ENCODE results near the gene RPS6KA3. TPM values are rescaled to one million over a fixed set of nuclear protein-coding genes. Genes with fewer than 3 reads are reported as not detected.
A peak's percentile ranks its signal among the peaks of the same experiment; 100 is the strongest.

RPS6KA3 gene
- total RNA-seq, 1 donor from 2014 or later, result 50.9 TPM

- Mint-ChIP-seq H3K27me3 (ENCODE audit: unreplicated experiment) (peaks cover 3% of the 10 kb centered on the region), H3K4me1 (ENCODE audit: unreplicated experiment) (peaks cover 4% of the 10 kb centered on the region), H3K36me3 (ENCODE audit: low read depth, unreplicated experiment) (no peaks in the 10 kb centered on the region), H3K4me3 (ENCODE audit: unreplicated experiment) (no peak overlapping the region), H3K27ac (ENCODE audit: unreplicated experiment) (no peak overlapping the region), H3K9me3 (ENCODE audit: unreplicated experiment) (no peaks in the 10 kb centered on the region)
- peak; percentile 3 for DNase-seq (ENCODE audit: low spot score)
- no peak for TF ChIP-seq CTCF (IDR thresholded peaks at IDR 0.05; ENCODE audit: unreplicated experiment)
Measured at GRCh38 chrX:20143561-20143960, 123.1 kb downstream of the RPS6KA3 start.

GRCh38 chrX:20143111-20143510, 123.6 kb downstream of the RPS6KA3 start:
- Mint-ChIP-seq H3K27me3 (ENCODE audit: unreplicated experiment) (peaks cover 3% of the 10 kb centered on the region), H3K9me3 (ENCODE audit: unreplicated experiment) (no peaks in the 10 kb centered on the region), H3K36me3 (ENCODE audit: low read depth, unreplicated experiment) (no peaks in the 10 kb centered on the region), H3K27ac (ENCODE audit: unreplicated experiment) (no peak overlapping the region), H3K4me1 (ENCODE audit: unreplicated experiment) (peaks cover 4% of the 10 kb centered on the region), H3K4me3 (ENCODE audit: unreplicated experiment) (no peak overlapping the region)
- no peak for DNase-seq (ENCODE audit: low spot score)
- TF ChIP-seq CTCF (IDR thresholded peaks at IDR 0.05; ENCODE audit: unreplicated experiment), result no peak

- Mint-ChIP-seq H3K36me3 (ENCODE audit: low read depth, unreplicated experiment) (no peaks in the 10 kb centered on the region), H3K4me1 (ENCODE audit: unreplicated experiment) (peaks cover 4% of the 10 kb centered on the region), H3K27me3 (ENCODE audit: unreplicated experiment) (peaks cover 3% of the 10 kb centered on the region), H3K9me3 (ENCODE audit: unreplicated experiment) (no peaks in the 10 kb centered on the region), H3K4me3 (ENCODE audit: unreplicated experiment) (peak within 1 kb of the TSS; percentile 90), H3K27ac (ENCODE audit: unreplicated experiment) (peak within 1 kb of the TSS; percentile 42)
- TF ChIP-seq CTCF (IDR thresholded peaks at IDR 0.05; ENCODE audit: unreplicated experiment), result no peak
- DNase-seq (ENCODE audit: low spot score), result peak; percentile 87
Measured at GRCh38 chrX:20141281-20142220, 125.2 kb downstream of the RPS6KA3 start, which contains the start of gene EIF1AX. Gene EIF1AX (minus strand): TSS chrX:20141838. CDS start chrX:20141640, 198 bp downstream.

GRCh38 chrX:20140420-20140819, 126.3 kb downstream of the RPS6KA3 start:
- DNase-seq (ENCODE audit: low spot score), result no peak
- Mint-ChIP-seq H3K4me3 (ENCODE audit: unreplicated experiment) (peak overlapping the region; percentile 90), H3K9me3 (ENCODE audit: unreplicated experiment) (no peaks in the 10 kb centered on the region), H3K4me1 (ENCODE audit: unreplicated experiment) (peaks cover 4% of the 10 kb centered on the region), H3K27ac (ENCODE audit: unreplicated experiment) (peak overlapping the region; percentile 75), H3K27me3 (ENCODE audit: unreplicated experiment) (peaks cover 3% of the 10 kb centered on the region), H3K36me3 (ENCODE audit: low read depth, unreplicated experiment) (no peaks in the 10 kb centered on the region)
- TF ChIP-seq CTCF (IDR thresholded peaks at IDR 0.05; ENCODE audit: unreplicated experiment), result no peak

- Mint-ChIP-seq H3K27ac (ENCODE audit: unreplicated experiment) (no peak overlapping the region), H3K27me3 (ENCODE audit: unreplicated experiment) (peaks cover 3% of the 10 kb centered on the region), H3K9me3 (ENCODE audit: unreplicated experiment) (no peaks in the 10 kb centered on the region), H3K4me3 (ENCODE audit: unreplicated experiment) (peak overlapping the region; percentile 90), H3K4me1 (ENCODE audit: unreplicated experiment) (peaks cover 4% of the 10 kb centered on the region), H3K36me3 (ENCODE audit: low read depth, unreplicated experiment) (no peaks in the 10 kb centered on the region)
- no peak for TF ChIP-seq CTCF (IDR thresholded peaks at IDR 0.05; ENCODE audit: unreplicated experiment)
- DNase-seq (ENCODE audit: low spot score), result no peak
Measured at GRCh38 chrX:20139966-20140365, 126.7 kb downstream of the RPS6KA3 start.
